Mucosa of rectum (tissue), 2 donors: ENCODE results near the gene USP12.
A peak's percentile ranks its signal among the peaks of the same experiment; 100 is the strongest.

Experiments used
- H3K27ac ChIP-seq, 2 donors: one replicate each; pipeline ENCODE4 v1.7.0; 2013; ENCODE audit warnings: inconsistent platforms in 2 of 2, low read depth in 2 of 2, low read length in 2 of 2
- H3K27me3 ChIP-seq, 2 donors: one replicate each; pipeline ENCODE4 v1.7.0; 2013; ENCODE audit warnings: low read length in 2 of 2; ENCODE audit not compliant: control insufficient read depth in 2 of 2, insufficient read depth in 2 of 2
- H3K36me3 ChIP-seq, 2 donors: one replicate each; pipeline ENCODE4 v1.7.0; 2013; ENCODE audit warnings: low read length in 2 of 2; ENCODE audit not compliant: control insufficient read depth in 2 of 2, insufficient read depth in 2 of 2
- H3K4me1 ChIP-seq, 2 donors: one replicate each; pipeline ENCODE4 v1.7.0; 2013; ENCODE audit warnings: low read length in 2 of 2, mild to moderate bottlenecking in 1 of 2; ENCODE audit not compliant: control insufficient read depth in 2 of 2, insufficient read depth in 2 of 2
- H3K4me3 ChIP-seq, 2 donors: one replicate each; pipeline ENCODE4 v1.7.0; 2013; ENCODE audit warnings: low read length in 2 of 2
- H3K9ac ChIP-seq, 2 donors: one replicate each; pipeline ENCODE4 v1.7.0; 2013; ENCODE audit warnings: low read length in 2 of 2, low read depth in 1 of 2, mild to moderate bottlenecking in 1 of 2
- H3K9me3 ChIP-seq, 2 donors: one replicate each; pipeline ENCODE4 v1.7.0; 2013; ENCODE audit warnings: low read length in 2 of 2; ENCODE audit not compliant: control insufficient read depth in 2 of 2
- donor health status: healthy.
- donor health status: Normal muscosa, but diverticular disease.

Gene USP12

GRCh38 chr13:27044837-27045570 lies 126.6 kb downstream of the USP12 start:
- Histone ChIP-seq H3K9ac (no peak overlapping the region), H3K4me1 (no peaks in the 10 kb centered on the region), H3K36me3 (no peaks in the 10 kb centered on the region), H3K4me3 (no peak overlapping the region), H3K27me3 (no peaks in the 10 kb centered on the region), H3K27ac (peak overlapping the region in 1 of 2 donors; percentile 16), H3K9me3 (no peaks in the 10 kb centered on the region)

- Histone ChIP-seq H3K27me3 (no peaks in the 10 kb centered on the region), H3K9me3 (no peaks in the 10 kb centered on the region), H3K9ac (no peak overlapping the region), H3K4me3 (no peak overlapping the region), H3K4me1 (no peaks in the 10 kb centered on the region), H3K36me3 (no peaks in the 10 kb centered on the region), H3K27ac (peak overlapping the region in 1 of 2 donors; percentile 32)
These were observed 128.6 kb downstream of the USP12 start for GRCh38 chr13:27043013-27043412.

GRCh38 chr13:27041341-27041740 lies 130.3 kb downstream of the USP12 start:
- Histone ChIP-seq H3K4me3 (no peak overlapping the region), H3K27me3 (no peaks in the 10 kb centered on the region), H3K4me1 (no peaks in the 10 kb centered on the region), H3K9ac (no peak overlapping the region), H3K36me3 (no peaks in the 10 kb centered on the region), H3K27ac (no peak overlapping the region), H3K9me3 (no peaks in the 10 kb centered on the region)

- H3K9me3 ChIP-seq: no peaks in the 10 kb centered on the region
- H3K27ac ChIP-seq: peak overlapping the region in 1 of 2 donors; percentile 41
- H3K36me3 ChIP-seq: no peaks in the 10 kb centered on the region
- H3K9ac ChIP-seq: no peak overlapping the region
- no peaks in the 10 kb centered on the region for H3K27me3 ChIP-seq
- H3K4me3 ChIP-seq: no peak overlapping the region
- H3K4me1 ChIP-seq: no peaks in the 10 kb centered on the region
These were observed 130.8 kb downstream of the USP12 start for GRCh38 chr13:27040826-27041108.

GRCh38 chr13:27039171-27039701 lies 132.4 kb downstream of the USP12 start:
- Histone ChIP-seq H3K9ac (no peak overlapping the region), H3K9me3 (no peaks in the 10 kb centered on the region), H3K4me3 (no peak overlapping the region), H3K27me3 (no peaks in the 10 kb centered on the region), H3K36me3 (no peaks in the 10 kb centered on the region), H3K27ac (peak overlapping the region in 1 of 2 donors; percentile 52), H3K4me1 (no peaks in the 10 kb centered on the region)

- H3K4me3 ChIP-seq: no peak overlapping the region
These were observed 133.3 kb downstream of the USP12 start for GRCh38 chr13:27038323-27038722.

GRCh38 chr13:27037571-27037970 lies 134.0 kb downstream of the USP12 start:
- no peaks in the 10 kb centered on the region for H3K27me3 ChIP-seq
- H3K27ac ChIP-seq: no peak overlapping the region
- H3K9ac ChIP-seq: no peak overlapping the region
- H3K4me3 ChIP-seq: no peak overlapping the region
- H3K9me3 ChIP-seq: no peaks in the 10 kb centered on the region
- H3K36me3 ChIP-seq: no peaks in the 10 kb centered on the region
- no peaks in the 10 kb centered on the region for H3K4me1 ChIP-seq

More at GRCh38 chr13:27038323-27038722, 133.3 kb downstream of the USP12 start:
- no peaks in the 10 kb centered on the region for H3K4me1 ChIP-seq
- no peaks in the 10 kb centered on the region for H3K27me3 ChIP-seq
- H3K36me3 ChIP-seq: no peaks in the 10 kb centered on the region
- no peak overlapping the region for H3K9ac ChIP-seq
- no peaks in the 10 kb centered on the region for H3K9me3 ChIP-seq
- no peak overlapping the region for H3K27ac ChIP-seq

- no peak overlapping the region for H3K9ac ChIP-seq
- H3K27me3 ChIP-seq: no peaks in the 10 kb centered on the region
- no peaks in the 10 kb centered on the region for H3K9me3 ChIP-seq
- H3K4me3 ChIP-seq: no peak overlapping the region
- no peaks in the 10 kb centered on the region for H3K36me3 ChIP-seq
- H3K4me1 ChIP-seq: no peaks in the 10 kb centered on the region
- no peak overlapping the region for H3K27ac ChIP-seq
These were observed 134.4 kb downstream of the USP12 start for GRCh38 chr13:27037171-27037570.

- H3K9ac ChIP-seq: no peak overlapping the region
- H3K27me3 ChIP-seq: no peaks in the 10 kb centered on the region
- no peak overlapping the region for H3K27ac ChIP-seq
- H3K36me3 ChIP-seq: no peaks in the 10 kb centered on the region
- H3K9me3 ChIP-seq: no peaks in the 10 kb centered on the region
- no peak overlapping the region for H3K4me3 ChIP-seq
- H3K4me1 ChIP-seq: no peaks in the 10 kb centered on the region
These were observed 135.2 kb downstream of the USP12 start for GRCh38 chr13:27036236-27036981.

- Histone ChIP-seq H3K9ac (no peak overlapping the region), H3K27me3 (no peaks in the 10 kb centered on the region), H3K36me3 (no peaks in the 10 kb centered on the region), H3K4me1 (no peaks in the 10 kb centered on the region), H3K9me3 (no peaks in the 10 kb centered on the region), H3K27ac (no peak overlapping the region), H3K4me3 (no peak overlapping the region)
These were observed 135.7 kb downstream of the USP12 start for GRCh38 chr13:27035892-27036235.
